A673 (cell line): ENCODE data around the gene SNRPB2. TPM values are rescaled to one million over a fixed set of nuclear protein-coding genes. Genes with fewer than 3 reads are reported as not detected.

Source experiments
- Bru-seq: library from RNA; stranded (reverse); fragments of 400-500 nt; gene quantifications from one replicate; lab custom pipeline; 2021; lab: Mats Ljungman, UMichigan
- BruChase-seq, 2 experiments: library from RNA; stranded (reverse); fragments of 400-500 nt; gene quantifications; one replicate each; lab custom pipeline; 2021; lab: Mats Ljungman, UMichigan
- BruUV-seq: library from RNA; stranded (reverse); fragments of 400-500 nt; replicated peaks from 2 replicates; lab custom pipeline; 2021; lab: Mats Ljungman, UMichigan
- CTCF ChIA-PET: fragments of 300-600 bp; sonication (Branson Sonifier 250); formaldehyde crosslinking; loops from one replicate; lab custom pipeline; 2022; ENCODE audit warnings: antibody characterized with exemption; lab: Charles Lee
- POLR2A ChIA-PET: fragments of 300-600 bp; sonication (Branson Sonifier 250); formaldehyde crosslinking; loops from one replicate; lab custom pipeline; 2022; ENCODE audit warnings: antibody characterized with exemption; ENCODE audit not compliant: low non-redundant PET; lab: Charles Lee
- DNase-seq: peaks from one replicate; pipeline ENCODE4 v3.0.0-alpha.2; 2015; ENCODE audit warnings: low spot score
- H3K27ac ChIP-seq: fragments of 200-600 bp; sonication (generic); 2 replicates; pipeline ENCODE4 v1.5.1; 2016; ENCODE audit warnings: mixed run types, low read depth, mild to moderate bottlenecking, mixed read lengths, antibody characterized with exemption, low read length; ENCODE audit not compliant: poor library complexity, severe bottlenecking
- H3K27me3 ChIP-seq: fragments of 200-600 bp; sonication (generic); replicated peaks from 2 replicates; pipeline ENCODE4 v1.6.1; 2017; ENCODE audit warnings: mixed run types, low read depth, mild to moderate bottlenecking, mixed read lengths, antibody characterized with exemption, low read length; ENCODE audit not compliant: insufficient read depth, poor library complexity
- H3K36me3 ChIP-seq: fragments of 200-600 bp; sonication (generic); 2 replicates; pipeline ENCODE4 v1.6.1; 2016; ENCODE audit warnings: mixed run types, mild to moderate bottlenecking, mixed read lengths, antibody characterized with exemption, low read length; ENCODE audit not compliant: insufficient read depth, poor library complexity, severe bottlenecking
- H3K4me1 ChIP-seq: fragments of 200-600 bp; sonication (generic); 2 replicates; pipeline ENCODE4 v1.6.1; 2017; ENCODE audit warnings: mixed run types, mild to moderate bottlenecking, mixed read lengths, antibody characterized with exemption, low read length; ENCODE audit not compliant: insufficient read depth, poor library complexity, severe bottlenecking
- H3K4me3 ChIP-seq: fragments of 200-600 bp; sonication (generic); 2 replicates; pipeline ENCODE4 v1.5.1; 2016; ENCODE audit warnings: low read depth, mixed run types, mild to moderate bottlenecking, mixed read lengths, low read length; ENCODE audit not compliant: poor library complexity, severe bottlenecking
- H3K9me3 ChIP-seq: fragments of 200-600 bp; sonication (generic); 2 replicates; pipeline ENCODE4 v1.6.1; 2016; ENCODE audit warnings: mixed run types, low read depth, mild to moderate bottlenecking, mixed read lengths, antibody characterized with exemption, low read length; ENCODE audit not compliant: poor library complexity, severe bottlenecking
- CTCF ChIP-seq: fragments of 300-800, 200-600 bp; sonication (generic); conservative IDR thresholded peaks from 2 replicates; pipeline ENCODE4 v1.5.1; 2017; ENCODE audit warnings: low read depth, mild to moderate bottlenecking, antibody characterized with exemption, low read length, moderate library complexity, mixed read lengths
- EZH2 ChIP-seq: fragments of 200-600 bp; sonication (generic); IDR thresholded peaks from 2 replicates; pipeline ENCODE4 v1.6.1; 2017; ENCODE audit warnings: borderline replicate concordance, low read depth, mild to moderate bottlenecking, mixed read lengths, antibody characterized with exemption, low read length; ENCODE audit not compliant: poor library complexity, severe bottlenecking
- intact Hi-C: fragments of 100-400 bp; cut with micrococcal nuclease; formaldehyde crosslinking; loops from one replicate; pipeline ENCODE4 v1.10.0; 2022; ENCODE audit not compliant: unreplicated experiment
- long read RNA-seq: library from polyadenylated mRNA; stranded (forward); transcript quantifications from one replicate; pipeline ENCODE4 v2.0.0, GENCODE V29; 2022
- total RNA-seq: library from RNA; stranded (reverse); gene quantifications from 2 replicates; pipeline ENCODE4 v1.2.3, GENCODE V29; 2021

SNRPB2 gene
- total RNA-seq, result 90.4 and 103 TPM in 2 replicates
- Bru-seq, nascent RNA, result percentile 91 among the genes with signal in this experiment
- BruChase-seq, experiment 1, labeled RNA remaining after a 2-hour chase, result percentile 86 among the genes with signal in this experiment
- BruChase-seq, experiment 2, labeled RNA remaining after a 6-hour chase, result percentile 94 among the genes with signal in this experiment
- long read RNA-seq, transcript SNRPB2-202 (7 exons, 1,588 nt), result minor isoform, 63 of 189 reads
- long read RNA-seq, transcript SNRPB2-201 (7 exons, 2,452 nt), result major isoform, 97 of 189 reads
- long read RNA-seq, partial matches to known transcripts, result 23 of 189 reads
- long read RNA-seq, other reads (novel, unspliced or antisense), result 6 of 189 reads

GRCh38 chr20:16729565-16730460 lies at the start of gene SNRPB2:
Gene SNRPB2 (plus strand): TSS chr20:16730026. CDS start chr20:16731703, 1,677 bp downstream.
- Histone ChIP-seq H3K36me3 (peaks cover 27% of the 10 kb centered on the region), H3K4me3 (peak within 1 kb of the TSS; percentile 78), H3K9me3 (peaks cover 9% of the 10 kb centered on the region), H3K27ac (peak within 1 kb of the TSS; percentile 92), H3K27me3 (peaks cover 27% of the 10 kb centered on the region), H3K4me1 (peaks cover 8% of the 10 kb centered on the region)
- intact Hi-C loops, result loop anchor here (10.0 kb wide), 1 partner anchor 155 kb away; the partner anchor contains the start of gene KIF16B
- CTCF ChIA-PET, result no interaction called here
- TSS peak; percentile 68 for BruUV-seq
- DNase-seq, result peak; percentile 97
- POLR2A ChIA-PET, result no interaction called here
- no peak for TF ChIP-seq CTCF
- no peak for TF ChIP-seq EZH2

- Histone ChIP-seq H3K36me3 (no peaks in the 10 kb centered on the region), H3K27ac (no peak overlapping the region), H3K4me1 (no peaks in the 10 kb centered on the region), H3K9me3 (no peaks in the 10 kb centered on the region), H3K4me3 (no peak overlapping the region), H3K27me3 (peaks cover 9% of the 10 kb centered on the region)
- DNase-seq, result no peak
- ChIA-PET POLR2A (no interaction called here), CTCF (no interaction called here)
- no TSS peak for BruUV-seq
- intact Hi-C loops, result no loop called here
- TF ChIP-seq CTCF, result no peak
- TF ChIP-seq EZH2, result no peak
These were observed 45.4 kb upstream of the SNRPB2 start for GRCh38 chr20:16684416-16684815.

GRCh38 chr20:16689906-16690305 lies 39.9 kb upstream of the SNRPB2 start:
- H3K9me3 ChIP-seq, result no peaks in the 10 kb centered on the region
- intact Hi-C loops, result no loop called here
- TF ChIP-seq EZH2 (no peak), CTCF (no peak)
- no peaks in the 10 kb centered on the region for H3K36me3 ChIP-seq
- no peak overlapping the region for H3K27ac ChIP-seq
- BruUV-seq, result no TSS peak
- H3K27me3 ChIP-seq, result no peaks in the 10 kb centered on the region
- ChIA-PET CTCF (no interaction called here), POLR2A (no interaction called here)
- DNase-seq, result no peak
- no peak overlapping the region for H3K4me3 ChIP-seq
- no peaks in the 10 kb centered on the region for H3K4me1 ChIP-seq
